WTC11 (cell line): ENCODE data around the gene DCHS2.

ENCODE experiments used
- CREB1 ChIP-seq: sonication (generic); formaldehyde crosslinking; IDR thresholded peaks from 2 replicates; pipeline ENCODE4 v1.8.0; 2023; ENCODE audit warnings: mild to moderate bottlenecking, missing genetic modification reagents
- FOXJ3 ChIP-seq: sonication (generic); formaldehyde crosslinking; IDR thresholded peaks from 2 replicates; pipeline ENCODE4 v1.9.0; 2021; ENCODE audit warnings: missing genetic modification reagents, mild to moderate bottlenecking, borderline replicate concordance
- MYBL2 ChIP-seq: sonication (generic); formaldehyde crosslinking; IDR thresholded peaks from 2 replicates; pipeline ENCODE4 v1.8.1; 2023; ENCODE audit warnings: mild to moderate bottlenecking, moderate library complexity, missing genetic modification reagents
- NFATC4 ChIP-seq: fragments of 250-450 bp; sonication (Bioruptor Pico); IDR thresholded peaks from 2 replicates; pipeline ENCODE4 v1.9.0; 2021; ENCODE audit warnings: mild to moderate bottlenecking
- RELA ChIP-seq: sonication (generic); formaldehyde crosslinking; IDR thresholded peaks from 2 replicates; pipeline ENCODE4 v1.8.1; 2022; ENCODE audit warnings: missing genetic modification reagents, mild to moderate bottlenecking, borderline replicate concordance
- SMAD4 ChIP-seq: sonication (generic); formaldehyde crosslinking; IDR thresholded peaks from 2 replicates; pipeline ENCODE4 v1.8.0; 2022; ENCODE audit warnings: mild to moderate bottlenecking, missing genetic modification reagents
- TCF7 ChIP-seq: sonication (generic); formaldehyde crosslinking; IDR thresholded peaks from 2 replicates; pipeline ENCODE4 v1.8.0; 2022; ENCODE audit warnings: mild to moderate bottlenecking, low read depth, missing genetic modification reagents, moderate library complexity
- ZNF219 ChIP-seq: sonication (generic); formaldehyde crosslinking; IDR thresholded peaks from 2 replicates; pipeline ENCODE4 v1.8.0; 2023; ENCODE audit warnings: missing genetic modification reagents, mild to moderate bottlenecking, borderline replicate concordance
- ZNF423 ChIP-seq: fragments of 250-450 bp; sonication (Bioruptor Pico); IDR thresholded peaks from 2 replicates; pipeline ENCODE4 v2.1.2; 2022; ENCODE audit warnings: mild to moderate bottlenecking, moderate library complexity
- TF ChIP-seq, protein P1 (sequence below): fragments of 200-600 bp; IDR thresholded peaks from 2 replicates; pipeline ENCODE4 v1.8.0; 2022; ENCODE audit warnings: antibody characterized with exemption
- TF ChIP-seq, protein P2 (sequence below): sonication (generic); formaldehyde crosslinking; IDR thresholded peaks from 2 replicates; pipeline ENCODE4 v1.8.1; 2023; ENCODE audit warnings: mild to moderate bottlenecking, missing genetic modification reagents, moderate library complexity
- TF ChIP-seq, protein P3 (sequence below): fragments of 250-450 bp; sonication (Bioruptor Pico); IDR thresholded peaks from 2 replicates; pipeline ENCODE4 v1.9.0; 2021; ENCODE audit warnings: mild to moderate bottlenecking

DNA sequence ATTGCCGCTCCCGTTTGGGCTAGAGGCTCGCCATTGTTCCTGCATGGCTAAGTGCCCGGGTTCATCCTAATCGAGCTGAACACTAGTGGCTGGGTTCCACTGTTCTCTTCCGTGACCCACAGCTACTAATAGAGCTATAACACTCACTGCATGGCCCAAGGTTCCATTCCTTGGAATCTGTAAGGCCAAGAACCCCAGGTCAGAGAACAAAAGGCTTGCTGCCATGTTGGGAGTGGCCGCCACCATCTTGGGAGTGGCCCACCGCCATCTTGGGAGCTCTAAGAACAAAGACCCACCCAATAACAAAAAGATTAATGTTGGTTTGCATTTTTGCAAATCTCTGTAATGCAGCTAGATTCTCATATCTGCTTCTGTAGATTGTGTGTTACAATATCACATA is 299.0 kb downstream of the DCHS2 start:
- TF ChIP-seq ZNF423 (CRISPR knock-in tag) (no peak), CREB1 (CRISPR knock-in tag) (no peak), MYBL2 (CRISPR knock-in tag) (no peak), SMAD4 (no peak), FOXJ3 (CRISPR knock-in tag) (no peak), ZNF219 (no peak), RELA (CRISPR knock-in tag) (no peak), TCF7 (CRISPR knock-in tag) (no peak), NFATC4 (no peak)
- TF ChIP-seq, protein P1, sequence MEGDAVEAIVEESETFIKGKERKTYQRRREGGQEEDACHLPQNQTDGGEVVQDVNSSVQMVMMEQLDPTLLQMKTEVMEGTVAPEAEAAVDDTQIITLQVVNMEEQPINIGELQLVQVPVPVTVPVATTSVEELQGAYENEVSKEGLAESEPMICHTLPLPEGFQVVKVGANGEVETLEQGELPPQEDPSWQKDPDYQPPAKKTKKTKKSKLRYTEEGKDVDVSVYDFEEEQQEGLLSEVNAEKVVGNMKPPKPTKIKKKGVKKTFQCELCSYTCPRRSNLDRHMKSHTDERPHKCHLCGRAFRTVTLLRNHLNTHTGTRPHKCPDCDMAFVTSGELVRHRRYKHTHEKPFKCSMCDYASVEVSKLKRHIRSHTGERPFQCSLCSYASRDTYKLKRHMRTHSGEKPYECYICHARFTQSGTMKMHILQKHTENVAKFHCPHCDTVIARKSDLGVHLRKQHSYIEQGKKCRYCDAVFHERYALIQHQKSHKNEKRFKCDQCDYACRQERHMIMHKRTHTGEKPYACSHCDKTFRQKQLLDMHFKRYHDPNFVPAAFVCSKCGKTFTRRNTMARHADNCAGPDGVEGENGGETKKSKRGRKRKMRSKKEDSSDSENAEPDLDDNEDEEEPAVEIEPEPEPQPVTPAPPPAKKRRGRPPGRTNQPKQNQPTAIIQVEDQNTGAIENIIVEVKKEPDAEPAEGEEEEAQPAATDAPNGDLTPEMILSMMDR = no peak
- TF ChIP-seq, protein P2, sequence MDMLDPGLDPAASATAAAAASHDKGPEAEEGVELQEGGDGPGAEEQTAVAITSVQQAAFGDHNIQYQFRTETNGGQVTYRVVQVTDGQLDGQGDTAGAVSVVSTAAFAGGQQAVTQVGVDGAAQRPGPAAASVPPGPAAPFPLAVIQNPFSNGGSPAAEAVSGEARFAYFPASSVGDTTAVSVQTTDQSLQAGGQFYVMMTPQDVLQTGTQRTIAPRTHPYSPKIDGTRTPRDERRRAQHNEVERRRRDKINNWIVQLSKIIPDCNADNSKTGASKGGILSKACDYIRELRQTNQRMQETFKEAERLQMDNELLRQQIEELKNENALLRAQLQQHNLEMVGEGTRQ (CRISPR knock-in tag) = no peak
- TF ChIP-seq, protein P3, sequence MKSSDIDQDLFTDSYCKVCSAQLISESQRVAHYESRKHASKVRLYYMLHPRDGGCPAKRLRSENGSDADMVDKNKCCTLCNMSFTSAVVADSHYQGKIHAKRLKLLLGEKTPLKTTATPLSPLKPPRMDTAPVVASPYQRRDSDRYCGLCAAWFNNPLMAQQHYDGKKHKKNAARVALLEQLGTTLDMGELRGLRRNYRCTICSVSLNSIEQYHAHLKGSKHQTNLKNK (CRISPR knock-in tag) = no peak
